ENCODE data around the gene KLF8. TPM values are rescaled to one million over a fixed set of nuclear protein-coding genes. Genes with fewer than 3 reads are reported as not detected.

KLF8 gene
- polyA plus RNA-seq, 1 of the 3 experiments (the other 2 are of a cell fraction): 0.16 TPM

GRCh38 chrX:56281789-56282188 lies 49.6 kb downstream of the KLF8 start:
- H4K20me1 ChIP-seq (ENCODE audit: insufficient read depth): no peaks in the 10 kb centered on the region
- H3K4me3 ChIP-seq (ENCODE audit: low read depth in 2 of 2, low read length in 1 of 2): no peak overlapping the region
- ChIA-PET POLR2A (no interaction called here), CTCF (interaction anchor here (0.7 to 5.7 kb wide), 9 partner anchors 9 to 696 kb away, joined by 3 to 48 read pairs (median 4); partner anchors contain the start of gene NBDY)
- no peaks in the 10 kb centered on the region for H3K9me2 ChIP-seq
- peak; percentile 70 for TF ChIP-seq RAD21 (IDR thresholded peaks at IDR 0.05; ENCODE audit: low read length)
- no peak for TF ChIP-seq GATA2 (CRISPR knock-in tag; IDR thresholded peaks at IDR 0.05)
- TF ChIP-seq EP300 (IDR thresholded peaks at IDR 0.05; ENCODE audit: borderline replicate concordance in 1 of 2, low read depth in 1 of 2, low read length in 1 of 2): no peak
- TF ChIP-seq NFIC (IDR thresholded peaks at IDR 0.05; ENCODE audit: borderline replicate concordance): no peak
- no peak for TF ChIP-seq USF1 (IDR thresholded peaks at IDR 0.05; ENCODE audit: borderline replicate concordance, low read depth)
- peak; percentile 42 for TF ChIP-seq SMC3 (IDR thresholded peaks at IDR 0.05; ENCODE audit: low read depth, low read length)
- TF ChIP-seq CTCF (IDR thresholded peaks at IDR 0.05): peak; percentile 47
- no peak for TF ChIP-seq ELF1 (IDR thresholded peaks at IDR 0.05)
- TF ChIP-seq TAF1 (IDR thresholded peaks at IDR 0.05; ENCODE audit: borderline replicate concordance, low read depth, low read length): no peak
- TF ChIP-seq CHD2 (IDR thresholded peaks at IDR 0.05; ENCODE audit: low read length, partially characterized antibody): no peak
- TF ChIP-seq MEF2A (IDR thresholded peaks at IDR 0.05; ENCODE audit: borderline replicate concordance, low read depth): no peak
- no peak for TF ChIP-seq EZH2phosphoT487 (IDR thresholded peaks at IDR 0.05; ENCODE audit: borderline replicate concordance, low read depth)
- no peak for TF ChIP-seq GABPA (IDR thresholded peaks at IDR 0.05; ENCODE audit: low read depth)
- TF ChIP-seq REST (IDR thresholded peaks at IDR 0.05; ENCODE audit: low read depth, low read length): no peak
- TF ChIP-seq NRF1 (IDR thresholded peaks at IDR 0.05; ENCODE audit: low read depth, low read length): no peak
- TF ChIP-seq POLR2AphosphoS5 (IDR thresholded peaks at IDR 0.05; ENCODE audit: low read depth, low read length): no peak
- TF ChIP-seq RXRA (IDR thresholded peaks at IDR 0.05; ENCODE audit: borderline replicate concordance, low read depth): no peak
- TF ChIP-seq PBX3 (IDR thresholded peaks at IDR 0.05): no peak
- no peaks in the 10 kb centered on the region for H3K79me2 ChIP-seq (ENCODE audit: insufficient read depth)
- H2AFZ ChIP-seq (ENCODE audit: low read depth): no peak overlapping the region
- H3K9ac ChIP-seq: no peak overlapping the region
- H3K36me3 ChIP-seq (replicated peaks in 1 of 2; ENCODE audit: control insufficient read depth in 1 of 2, insufficient read depth in 2 of 2, low read length in 1 of 2): no peaks in the 10 kb centered on the region
- H3F3A ChIP-seq (replicated peaks; ENCODE audit: insufficient read depth): no peaks in the 10 kb centered on the region
- no peak overlapping the region for H3K27ac ChIP-seq (ENCODE audit: low read depth in 2 of 2, low read length in 1 of 2)
- no peaks in the 10 kb centered on the region for H3K4me1 ChIP-seq (ENCODE audit: control insufficient read depth in 1 of 2, insufficient read depth in 2 of 2, low read depth in 1 of 2, low read length in 1 of 2)
- H3K4me2 ChIP-seq: no peak overlapping the region
- peak; percentile 3 for DNase-seq
- no peaks in the 10 kb centered on the region for H3K9me3 ChIP-seq
- peaks cover 12% of the 10 kb centered on the region; the same call in 1 of the 2 replicates for H3K27me3 ChIP-seq (ENCODE audit: insufficient read depth)

Data from SK-N-SH (cell line).